Activated naive CD4-positive, alpha-beta T cell treated with anti-CD3 and anti-CD28 coated beads for 36 hours (primary cell): ENCODE data around the gene TRIM44. TPM values are rescaled to one million over a fixed set of nuclear protein-coding genes. Genes with fewer than 3 reads are reported as not detected.

Source experiments
- CTCF ChIA-PET: fragments of 350-600 bp; sonication (Branson Sonifier 250); formaldehyde crosslinking; loops from one replicate; lab custom pipeline; 2021; ENCODE audit warnings: antibody characterized with exemption; lab: Charles Lee
- DNase-seq: peaks from one replicate; pipeline ENCODE4 v3.0.0-alpha.2; 2020
- H3K27ac Mint-ChIP-seq: one replicate; pipeline ENCODE4 v1.8.0; 2021; ENCODE audit warnings: mild to moderate bottlenecking, mixed read lengths
- H3K27me3 Mint-ChIP-seq: one replicate; pipeline ENCODE4 v1.8.0; 2021; ENCODE audit warnings: low read depth, mixed read lengths
- H3K36me3 Mint-ChIP-seq: one replicate; pipeline ENCODE4 v1.8.0; 2021; ENCODE audit warnings: low read depth, mixed read lengths
- H3K4me1 Mint-ChIP-seq: one replicate; pipeline ENCODE4 v1.8.0; 2021; ENCODE audit warnings: low read depth, mixed read lengths
- H3K4me3 Mint-ChIP-seq: one replicate; pipeline ENCODE4 v1.8.0; 2021; ENCODE audit warnings: mild to moderate bottlenecking, moderate library complexity, mixed read lengths
- H3K9me3 Mint-ChIP-seq: one replicate; pipeline ENCODE4 v1.8.0; 2021; ENCODE audit warnings: mixed read lengths
- intact Hi-C: fragments of 100-400 bp; cut with micrococcal nuclease; formaldehyde crosslinking; loops from one replicate; pipeline ENCODE4 v1.15.1; 2023
- total RNA-seq, 2 experiments: library from RNA; stranded (reverse); gene quantifications; one replicate each; pipeline ENCODE4 v1.2.3, GENCODE V29; 2021

Gene TRIM44
- total RNA-seq, 2 experiments from 2014 or later: 35.0 to 37.8 TPM

GRCh38 chr11:35787626-35788025 lies 125.1 kb downstream of the TRIM44 start:
- H3K4me3 Mint-ChIP-seq: no peak overlapping the region
- no peaks in the 10 kb centered on the region for H3K9me3 Mint-ChIP-seq
- H3K36me3 Mint-ChIP-seq: peaks cover 5% of the 10 kb centered on the region
- CTCF ChIA-PET: interaction anchor here (1.5 kb wide), 1 partner anchor 34 kb away, joined by 4 read pairs; no protein-coding TSS in a partner anchor
- H3K4me1 Mint-ChIP-seq: peaks cover 37% of the 10 kb centered on the region
- no peak for DNase-seq
- no peaks in the 10 kb centered on the region for H3K27me3 Mint-ChIP-seq
- intact Hi-C loops: no loop called here
- H3K27ac Mint-ChIP-seq: no peak overlapping the region

GRCh38 chr11:35791088-35791958 lies 128.7 kb downstream of the TRIM44 start:
- Mint-ChIP-seq H3K4me3 (no peak overlapping the region), H3K27ac (no peak overlapping the region), H3K27me3 (no peaks in the 10 kb centered on the region), H3K4me1 (peaks cover 6% of the 10 kb centered on the region), H3K36me3 (peaks cover 8% of the 10 kb centered on the region), H3K9me3 (no peaks in the 10 kb centered on the region)
- CTCF ChIA-PET: interaction anchor here (0.6 to 0.8 kb wide), 2 partner anchors 11 to 302 kb away, joined by 3 read pairs; no protein-coding TSS in a partner anchor
- intact Hi-C loops: no loop called here
- DNase-seq: no peak

GRCh38 chr11:35792148-35792845 lies 129.7 kb downstream of the TRIM44 start:
- CTCF ChIA-PET: interaction anchor here (0.5 to 0.9 kb wide), 5 partner anchors 10 to 303 kb away, joined by 3 to 6 read pairs (median 4); no protein-coding TSS in a partner anchor
- Mint-ChIP-seq H3K9me3 (no peaks in the 10 kb centered on the region), H3K27ac (no peak overlapping the region), H3K36me3 (peaks cover 8% of the 10 kb centered on the region), H3K4me1 (no peaks in the 10 kb centered on the region), H3K4me3 (no peak overlapping the region), H3K27me3 (no peaks in the 10 kb centered on the region)
- DNase-seq: no peak
- intact Hi-C loops: no loop called here

GRCh38 chr11:35792846-35793192 lies 130.2 kb downstream of the TRIM44 start:
- no peak for DNase-seq
- Mint-ChIP-seq H3K27me3 (no peaks in the 10 kb centered on the region), H3K9me3 (no peaks in the 10 kb centered on the region), H3K4me3 (no peak overlapping the region), H3K36me3 (peaks cover 12% of the 10 kb centered on the region), H3K27ac (no peak overlapping the region), H3K4me1 (no peaks in the 10 kb centered on the region)
- intact Hi-C loops: no loop called here
- CTCF ChIA-PET: interaction anchor here (0.5 to 0.9 kb wide), 3 partner anchors 19 to 152 kb away, joined by 4 to 6 read pairs (median 4); no protein-coding TSS in a partner anchor

- no peaks in the 10 kb centered on the region for H3K27me3 Mint-ChIP-seq
- peaks cover 12% of the 10 kb centered on the region for H3K36me3 Mint-ChIP-seq
- intact Hi-C loops: no loop called here
- no peaks in the 10 kb centered on the region for H3K9me3 Mint-ChIP-seq
- CTCF ChIA-PET: no interaction called here
- no peak overlapping the region for H3K4me3 Mint-ChIP-seq
- DNase-seq: no peak
- H3K4me1 Mint-ChIP-seq: no peaks in the 10 kb centered on the region
- H3K27ac Mint-ChIP-seq: no peak overlapping the region
These were observed 131.8 kb downstream of the TRIM44 start for GRCh38 chr11:35794333-35794732.

- no peak for DNase-seq
- CTCF ChIA-PET: no interaction called here
- H3K4me3 Mint-ChIP-seq: no peak overlapping the region
- no peaks in the 10 kb centered on the region for H3K27me3 Mint-ChIP-seq
- H3K36me3 Mint-ChIP-seq: peaks cover 17% of the 10 kb centered on the region
- H3K9me3 Mint-ChIP-seq: no peaks in the 10 kb centered on the region
- intact Hi-C loops: no loop called here
- H3K27ac Mint-ChIP-seq: no peak overlapping the region
- H3K4me1 Mint-ChIP-seq: no peaks in the 10 kb centered on the region
These were observed 132.3 kb downstream of the TRIM44 start for GRCh38 chr11:35794850-35795249.

- H3K27ac Mint-ChIP-seq: no peak overlapping the region
- no peak overlapping the region for H3K4me3 Mint-ChIP-seq
- peaks cover 4% of the 10 kb centered on the region for H3K4me1 Mint-ChIP-seq
- intact Hi-C loops: no loop called here
- CTCF ChIA-PET: interaction anchor here (1.4 kb wide), 1 partner anchor 177 kb away, joined by 5 read pairs; no protein-coding TSS in a partner anchor
- DNase-seq: no peak
- H3K9me3 Mint-ChIP-seq: no peaks in the 10 kb centered on the region
- no peaks in the 10 kb centered on the region for H3K27me3 Mint-ChIP-seq
- peaks cover 16% of the 10 kb centered on the region for H3K36me3 Mint-ChIP-seq
These were observed 134.0 kb downstream of the TRIM44 start for GRCh38 chr11:35796562-35796961.

GRCh38 chr11:35798423-35798822 lies 135.8 kb downstream of the TRIM44 start:
- CTCF ChIA-PET: interaction anchor here (0.7 kb wide), 1 partner anchor 165 kb away, joined by 5 read pairs; no protein-coding TSS in a partner anchor
- H3K9me3 Mint-ChIP-seq: no peaks in the 10 kb centered on the region

GRCh38 chr11:35798983-35799382 lies 136.4 kb downstream of the TRIM44 start:
- no peaks in the 10 kb centered on the region for H3K27me3 Mint-ChIP-seq
- no peak for DNase-seq
- CTCF ChIA-PET: interaction anchor here (0.7 kb wide), 1 partner anchor 165 kb away, joined by 5 read pairs; no protein-coding TSS in a partner anchor

More at GRCh38 chr11:35798423-35798822, 135.8 kb downstream of the TRIM44 start:
- peaks cover 4% of the 10 kb centered on the region for H3K4me1 Mint-ChIP-seq
- no peak overlapping the region for H3K4me3 Mint-ChIP-seq
- H3K36me3 Mint-ChIP-seq: peaks cover 16% of the 10 kb centered on the region
- intact Hi-C loops: no loop called here
- no peak for DNase-seq
- no peaks in the 10 kb centered on the region for H3K27me3 Mint-ChIP-seq
- no peak overlapping the region for H3K27ac Mint-ChIP-seq

GRCh38 chr11:35799655-35800054 lies 137.1 kb downstream of the TRIM44 start:
- H3K4me3 Mint-ChIP-seq: no peak overlapping the region
- intact Hi-C loops: loop anchor here (5.0 kb wide), 1 partner anchor 132 kb away; no protein-coding TSS in a partner anchor
- no peaks in the 10 kb centered on the region for H3K27me3 Mint-ChIP-seq
- no peak for DNase-seq
- peaks cover 4% of the 10 kb centered on the region for H3K4me1 Mint-ChIP-seq
- CTCF ChIA-PET: interaction anchor here (1.2 to 2.3 kb wide), 2 partner anchors 22 to 30 kb away, joined by 4 to 17 read pairs; no protein-coding TSS in a partner anchor
- no peak overlapping the region for H3K27ac Mint-ChIP-seq
- H3K9me3 Mint-ChIP-seq: no peaks in the 10 kb centered on the region
- H3K36me3 Mint-ChIP-seq: peaks cover 15% of the 10 kb centered on the region

More at GRCh38 chr11:35798983-35799382, 136.4 kb downstream of the TRIM44 start:
- peaks cover 4% of the 10 kb centered on the region for H3K4me1 Mint-ChIP-seq
- no peak overlapping the region for H3K27ac Mint-ChIP-seq
- H3K4me3 Mint-ChIP-seq: no peak overlapping the region
- intact Hi-C loops: no loop called here
- H3K36me3 Mint-ChIP-seq: peaks cover 15% of the 10 kb centered on the region
- H3K9me3 Mint-ChIP-seq: no peaks in the 10 kb centered on the region

GRCh38 chr11:35800970-35801953 lies 138.7 kb downstream of the TRIM44 start:
- Mint-ChIP-seq H3K36me3 (peaks cover 13% of the 10 kb centered on the region), H3K27me3 (no peaks in the 10 kb centered on the region), H3K4me3 (no peak overlapping the region), H3K9me3 (no peaks in the 10 kb centered on the region), H3K4me1 (peaks cover 4% of the 10 kb centered on the region), H3K27ac (no peak overlapping the region)
- DNase-seq: no peak
- intact Hi-C loops: loop anchor here (5.0 kb wide), 1 partner anchor 134 kb away; no protein-coding TSS in a partner anchor
- CTCF ChIA-PET: interaction anchor here (0.6 to 2.3 kb wide), 3 partner anchors 9 to 132 kb away, joined by 3 to 17 read pairs (median 3); no protein-coding TSS in a partner anchor
